Stimulated activated CD8-positive, alpha-beta memory T cell treated with anti-CD3 and anti-CD28 coated beads, Interleukin-4, amount 100 ng/mL, for 4 hours (primary cell): ENCODE data around the gene MMRN1.

Experiments used
- DNase-seq, 2 donors: peaks; one replicate each; pipeline ENCODE4 v3.0.0-alpha.2; 2020; ENCODE audit warnings: low read depth in 2 of 2, low spot score in 1 of 2

MMRN1 gene

DNA sequence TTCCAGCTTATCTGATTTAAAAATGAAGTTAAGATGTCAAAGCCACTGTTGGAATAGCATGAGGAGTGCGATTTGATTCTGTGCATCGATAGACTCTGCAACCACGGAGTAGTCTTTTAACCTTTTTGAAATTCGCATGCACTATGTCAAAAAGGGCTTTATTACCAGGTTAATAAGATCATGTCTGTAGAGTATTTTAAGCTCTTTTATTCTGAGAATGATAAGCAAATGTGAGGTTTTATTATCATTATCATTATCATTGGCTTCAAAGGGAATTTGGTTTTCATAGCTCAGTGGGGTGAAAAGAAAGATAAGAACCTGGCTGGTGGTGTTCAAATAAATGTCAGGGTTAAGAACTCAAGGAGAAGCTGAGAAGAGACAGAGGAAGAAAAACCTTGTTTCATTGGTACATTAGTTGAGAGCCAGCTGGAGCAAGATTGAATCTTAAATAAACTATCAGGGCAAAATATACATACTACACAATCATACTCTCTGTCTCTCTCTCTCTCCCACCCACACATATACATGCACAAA lies 102.6 kb downstream of the MMRN1 start:
- DNase-seq = no peak

DNA sequence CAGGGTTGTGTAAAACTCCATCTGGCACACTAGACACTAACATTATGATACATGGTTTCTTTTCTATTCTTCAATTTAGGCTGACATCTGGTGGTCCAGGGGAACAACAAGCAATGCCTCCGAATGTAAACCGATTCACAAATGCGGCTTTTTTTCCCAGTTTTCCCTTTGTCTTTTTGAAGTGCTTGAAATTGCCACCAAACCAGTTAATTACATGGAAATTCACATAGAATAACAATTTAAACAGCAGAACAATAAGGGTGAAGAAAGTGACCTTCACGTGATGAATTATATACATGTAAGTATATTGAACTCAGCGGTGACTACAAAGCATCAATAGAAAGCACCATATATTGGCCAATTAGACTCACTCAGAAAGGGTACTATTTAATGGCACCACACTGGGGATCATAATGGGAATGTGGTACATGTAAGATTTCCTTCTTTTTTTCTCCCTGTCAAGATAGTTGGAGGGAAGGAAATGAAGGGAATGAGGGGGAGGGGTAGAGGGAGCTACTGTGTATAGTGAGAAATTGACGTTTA lies 103.9 kb downstream of the MMRN1 start:
- no peak for DNase-seq

DNA sequence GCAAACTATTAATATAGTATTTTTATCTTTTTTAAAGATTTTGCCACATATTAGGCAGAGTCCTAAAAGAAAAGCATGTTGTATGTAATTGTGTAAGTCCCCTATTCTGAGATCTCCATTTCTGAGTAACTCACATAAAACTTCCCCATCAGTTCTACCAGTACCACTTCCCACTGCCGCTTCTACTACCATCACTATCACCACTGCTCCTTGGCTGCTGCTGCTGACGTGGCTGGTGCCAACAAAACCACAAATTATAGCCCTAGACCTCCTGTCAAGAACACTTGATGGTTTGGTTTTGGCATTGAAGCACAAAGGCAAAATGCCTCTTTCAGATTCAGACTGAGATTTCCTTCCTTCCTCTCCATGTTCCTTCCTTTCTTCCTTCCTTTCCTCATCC lies 106.4 kb downstream of the MMRN1 start:
- no peak for DNase-seq

DNA sequence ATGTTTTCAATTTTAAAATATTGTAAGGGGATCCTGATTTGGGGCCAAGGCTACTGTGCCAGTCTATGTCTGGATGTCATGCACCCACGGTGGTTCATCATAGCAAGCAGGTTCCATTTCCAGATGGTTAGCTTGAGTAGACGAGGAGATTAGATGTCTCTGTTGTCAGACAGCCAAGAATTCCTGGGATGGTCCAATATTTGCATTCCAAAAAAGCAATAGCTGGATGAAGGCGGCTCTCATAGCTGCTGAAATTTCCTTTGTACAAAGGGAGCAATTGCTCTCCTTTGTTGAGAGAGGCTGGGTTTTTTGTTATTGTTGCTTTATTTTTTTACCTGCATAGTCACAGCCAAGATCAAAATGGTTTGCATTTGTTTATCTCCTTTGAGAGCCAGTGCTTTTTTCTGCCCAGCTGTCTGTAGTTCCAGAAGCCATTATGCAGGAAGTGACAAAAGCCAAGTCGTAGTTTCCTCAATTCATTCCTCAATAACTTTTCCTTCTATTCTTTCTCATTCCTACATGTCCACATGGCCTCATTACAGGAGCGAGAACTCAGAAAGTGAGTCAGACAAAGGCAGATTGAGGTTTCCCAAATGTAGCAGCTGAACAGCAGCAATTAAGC lies 107.9 kb downstream of the MMRN1 start:
- no peak for DNase-seq
